ENCODE data around the gene KNDC1.
A peak's percentile ranks its signal among the peaks of the same experiment; 100 is the strongest.

KNDC1 gene

DNA sequence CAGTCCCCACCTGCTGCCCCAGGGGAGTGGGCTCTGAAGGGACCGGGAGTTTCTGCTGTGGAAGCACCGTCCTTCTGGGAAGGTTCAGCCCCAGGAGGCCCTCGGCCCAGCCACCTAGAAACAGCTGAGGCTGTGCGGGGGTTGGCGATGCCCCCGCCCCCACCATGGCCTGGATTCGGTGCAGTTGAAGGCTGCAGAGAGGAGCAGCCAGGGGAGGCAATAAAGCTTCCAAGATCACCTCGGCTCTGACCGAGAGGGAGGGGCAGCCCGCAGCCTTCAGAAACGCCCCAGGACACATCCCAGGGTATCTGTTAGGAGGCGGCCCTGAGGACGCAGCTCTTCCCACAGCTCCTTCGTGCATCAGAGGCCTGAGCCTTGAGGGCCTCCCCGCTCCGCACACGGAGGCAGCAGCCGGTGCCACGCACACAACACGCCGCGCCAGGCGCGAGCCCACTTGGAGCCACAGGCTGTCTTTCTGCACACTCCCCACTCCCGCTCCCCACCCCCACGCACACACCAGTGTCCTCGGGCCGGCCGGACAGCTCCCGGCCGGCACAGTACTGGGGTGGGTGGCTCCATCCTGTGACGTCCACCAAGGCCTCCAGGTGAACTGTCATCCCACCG is 1.6 kb downstream of the KNDC1 start:
- peaks cover 0 to 11% of the 10 kb centered on the region in 2 experiments for H3K4me1 ChIP-seq (ENCODE audit: control insufficient read depth in 1 of 2, insufficient read depth in 2 of 2, low read length in 2 of 2)
- H4K12ac ChIP-seq (ENCODE audit: low read depth, low read length) = no peak overlapping the region
- no peak overlapping the region for H2BK120ac ChIP-seq (ENCODE audit: insufficient read depth, low read length, poor library complexity)
- no peak overlapping the region for H3K9ac ChIP-seq (ENCODE audit: low read length)
- H3K4me3 ChIP-seq (ENCODE audit: low read depth, low read length) = no peak overlapping the region
- no peak overlapping the region for H2BK12ac ChIP-seq (ENCODE audit: low read length)
- no peak overlapping the region for H3K18ac ChIP-seq (ENCODE audit: low read length)
- H4K8ac ChIP-seq (ENCODE audit: low read depth, low read length) = no peak overlapping the region
- no peak overlapping the region for H3K14ac ChIP-seq (ENCODE audit: low read length)
- peak; percentile 12 to 20 for DNase-seq
- no peak overlapping the region for H2AFZ ChIP-seq (ENCODE audit: insufficient read depth, low read length, poor library complexity)
- no peak overlapping the region for H2BK5ac ChIP-seq (ENCODE audit: low read depth, low read length, poor library complexity)
- no peak overlapping the region for H3K23ac ChIP-seq (ENCODE audit: low read length)
- no peaks in the 10 kb centered on the region for H3K79me1 ChIP-seq (ENCODE audit: low read length)
- H3K4me2 ChIP-seq (ENCODE audit: low read length) = no peak overlapping the region
- H3K27ac ChIP-seq (ENCODE audit: low read depth, low read length) = no peak overlapping the region
- H4K91ac ChIP-seq (ENCODE audit: low read depth, low read length) = no peak overlapping the region
- no CpG with 5 or more reads among the region's 33 CpGs for WGBS (ENCODE audit: extremely low coverage, insufficient coverage, insufficient read length)
- H3K27me3 ChIP-seq (ENCODE audit: insufficient read depth, low read length) = peaks cover 2% of the 10 kb centered on the region
- peaks cover 9% of the 10 kb centered on the region for H3K9me3 ChIP-seq (ENCODE audit: insufficient read depth, low read depth, low read length)
- H3K4ac ChIP-seq (ENCODE audit: low read depth, low read length) = no peak overlapping the region
- H3K36me3 ChIP-seq (ENCODE audit: control insufficient read depth in 1 of 2, insufficient read depth in 2 of 2, low read length in 2 of 2) = no peaks in the 10 kb centered on the region
- no peaks in the 10 kb centered on the region for H3K79me2 ChIP-seq (ENCODE audit: control insufficient read depth, insufficient read depth, low read length, poor library complexity)
- no peak overlapping the region for H2AK5ac ChIP-seq (ENCODE audit: low read length)

DNA sequence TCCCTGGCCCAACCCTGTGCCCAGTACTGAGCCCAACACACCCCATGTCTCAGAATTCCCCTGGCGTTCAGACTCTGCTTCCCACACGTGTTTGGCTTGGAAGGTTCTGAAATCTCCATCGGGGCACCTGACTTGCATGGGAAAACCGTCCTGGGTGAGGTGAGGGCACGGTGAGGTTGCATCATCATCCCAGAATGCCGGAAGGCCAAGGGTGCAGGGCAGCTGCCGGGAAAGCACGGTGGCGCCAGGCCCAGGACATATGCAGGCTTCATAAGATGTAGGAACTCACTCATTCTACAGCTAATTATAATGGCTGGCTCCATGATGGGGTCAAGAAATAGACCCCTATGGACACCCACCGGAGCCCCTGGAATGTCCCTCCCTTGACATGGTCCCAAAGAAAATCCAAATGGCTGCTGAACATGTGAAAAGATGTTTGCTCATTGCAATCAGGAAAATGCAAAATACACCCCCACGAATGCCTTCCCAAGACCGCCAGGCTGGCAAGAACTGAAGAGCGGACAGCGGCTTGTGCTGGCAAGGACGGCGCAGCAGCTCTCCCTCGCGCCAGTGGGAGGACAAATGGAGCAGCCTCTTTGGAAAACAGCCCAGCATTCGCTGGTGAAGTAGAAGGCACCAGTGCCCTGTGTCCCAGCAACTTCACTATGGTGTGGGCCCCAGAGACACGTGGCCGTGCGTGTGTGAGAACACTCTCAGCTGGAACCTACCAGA is 2.3 kb downstream of the KNDC1 start:
- Histone ChIP-seq H3K18ac (ENCODE audit: low read length) (no peak overlapping the region), H3K36me3 (ENCODE audit: control insufficient read depth in 1 of 2, insufficient read depth in 2 of 2, low read length in 2 of 2) (no peaks in the 10 kb centered on the region), H2BK120ac (ENCODE audit: insufficient read depth, low read length, poor library complexity) (no peak overlapping the region), H3K79me1 (ENCODE audit: low read length) (no peaks in the 10 kb centered on the region), H3K23ac (ENCODE audit: low read length) (no peak overlapping the region), H3K27ac (ENCODE audit: low read depth, low read length) (no peak overlapping the region), H2BK5ac (ENCODE audit: low read depth, low read length, poor library complexity) (no peak overlapping the region), H3K4ac (ENCODE audit: low read depth, low read length) (no peak overlapping the region), H3K79me2 (ENCODE audit: control insufficient read depth, insufficient read depth, low read length, poor library complexity) (no peaks in the 10 kb centered on the region), H3K14ac (ENCODE audit: low read length) (no peak overlapping the region), H4K91ac (ENCODE audit: low read depth, low read length) (no peak overlapping the region), H4K12ac (ENCODE audit: low read depth, low read length) (no peak overlapping the region), H2AFZ (ENCODE audit: insufficient read depth, low read length, poor library complexity) (no peak overlapping the region), H3K4me3 (ENCODE audit: low read depth, low read length) (no peak overlapping the region), H3K9me3 (ENCODE audit: insufficient read depth, low read depth, low read length) (peaks cover 9% of the 10 kb centered on the region), H2AK5ac (ENCODE audit: low read length) (no peak overlapping the region), H2BK12ac (ENCODE audit: low read length) (no peak overlapping the region), H4K8ac (ENCODE audit: low read depth, low read length) (no peak overlapping the region), H3K27me3 (ENCODE audit: insufficient read depth, low read length) (peaks cover 2% of the 10 kb centered on the region), H3K4me1 (ENCODE audit: control insufficient read depth in 1 of 2, insufficient read depth in 2 of 2, low read length in 2 of 2) (peaks cover 0 to 11% of the 10 kb centered on the region in 2 experiments), H3K9ac (ENCODE audit: low read length) (no peak overlapping the region), H3K4me2 (ENCODE audit: low read length) (no peak overlapping the region)
- DNase-seq = no peak
- WGBS (ENCODE audit: extremely low coverage, insufficient coverage, insufficient read length) = no CpG with 5 or more reads among the region's 22 CpGs

DNA sequence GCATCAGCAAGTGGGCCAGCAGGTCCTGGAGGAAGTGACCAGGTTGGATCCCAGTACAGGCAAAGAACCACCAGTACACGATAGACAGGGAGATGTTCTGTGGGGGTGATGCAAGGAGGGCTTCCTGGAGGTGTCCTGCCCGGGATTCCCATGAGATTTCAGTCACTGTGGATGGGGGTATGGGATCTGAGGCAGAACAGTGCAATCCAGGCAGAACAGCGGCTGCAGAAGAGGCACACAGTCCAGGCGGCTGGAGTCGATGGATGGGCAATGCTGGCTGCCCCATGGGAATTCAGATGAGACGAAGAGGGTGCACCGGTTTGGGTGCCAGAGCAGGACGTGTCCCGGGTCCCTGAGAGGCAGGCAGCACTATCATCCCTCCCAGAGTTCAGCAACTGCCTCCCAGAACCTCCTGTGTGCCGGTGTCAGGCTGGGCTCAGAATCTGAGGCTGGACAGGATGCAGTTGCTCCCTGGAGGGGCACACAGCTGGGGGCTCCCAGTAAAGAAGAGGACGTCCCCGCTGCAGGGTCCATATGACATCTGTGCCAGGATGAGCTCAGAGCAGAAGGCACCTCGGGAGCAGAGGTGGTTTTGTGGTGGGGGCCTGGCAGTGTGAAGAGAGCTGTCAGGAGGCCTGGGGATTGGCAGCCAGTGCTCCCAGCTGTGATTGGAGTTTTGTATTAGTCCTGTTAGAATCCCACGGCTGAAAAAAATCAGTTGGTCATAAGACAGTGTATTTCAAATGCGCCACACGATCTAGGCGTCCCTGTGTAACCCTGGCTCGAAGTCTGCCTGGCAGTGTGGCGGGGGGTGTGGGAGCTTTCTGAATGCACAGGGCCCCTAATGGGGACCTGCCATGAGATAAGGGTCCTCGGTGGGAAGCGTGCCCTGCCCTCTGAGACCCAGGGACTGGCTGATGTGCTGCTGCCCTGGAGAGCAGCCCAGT is 3.2 kb downstream of the KNDC1 start:
- H2BK5ac ChIP-seq (ENCODE audit: low read depth, low read length, poor library complexity) = no peak overlapping the region
- no peaks in the 10 kb centered on the region for H3K79me2 ChIP-seq (ENCODE audit: control insufficient read depth, insufficient read depth, low read length, poor library complexity)
- no peak overlapping the region for H3K4me2 ChIP-seq (ENCODE audit: low read length)
- H3K9me3 ChIP-seq (ENCODE audit: insufficient read depth, low read depth, low read length) = peaks cover 6% of the 10 kb centered on the region
- no peak overlapping the region for H4K12ac ChIP-seq (ENCODE audit: low read depth, low read length)
- H3K18ac ChIP-seq (ENCODE audit: low read length) = no peak overlapping the region
- peaks cover 0 to 11% of the 10 kb centered on the region in 2 experiments for H3K4me1 ChIP-seq (ENCODE audit: control insufficient read depth in 1 of 2, insufficient read depth in 2 of 2, low read length in 2 of 2)
- H4K8ac ChIP-seq (ENCODE audit: low read depth, low read length) = no peak overlapping the region
- H3K9ac ChIP-seq (ENCODE audit: low read length) = no peak overlapping the region
- H3K4ac ChIP-seq (ENCODE audit: low read depth, low read length) = no peak overlapping the region
- H2AK5ac ChIP-seq (ENCODE audit: low read length) = no peak overlapping the region
- no peak overlapping the region for H3K23ac ChIP-seq (ENCODE audit: low read length)
- H3K27me3 ChIP-seq (ENCODE audit: insufficient read depth, low read length) = peaks cover 2% of the 10 kb centered on the region
- no peak overlapping the region for H4K91ac ChIP-seq (ENCODE audit: low read depth, low read length)
- H3K27ac ChIP-seq (ENCODE audit: low read depth, low read length) = no peak overlapping the region
- no peak overlapping the region for H2AFZ ChIP-seq (ENCODE audit: insufficient read depth, low read length, poor library complexity)
- no peak overlapping the region for H3K4me3 ChIP-seq (ENCODE audit: low read depth, low read length)
- no peak overlapping the region for H3K14ac ChIP-seq (ENCODE audit: low read length)
- no peak overlapping the region for H2BK12ac ChIP-seq (ENCODE audit: low read length)
- WGBS (ENCODE audit: extremely low coverage, insufficient coverage, insufficient read length) = no CpG with 5 or more reads among the region's 21 CpGs
- no peak for DNase-seq
- no peaks in the 10 kb centered on the region for H3K79me1 ChIP-seq (ENCODE audit: low read length)
- no peaks in the 10 kb centered on the region for H3K36me3 ChIP-seq (ENCODE audit: control insufficient read depth in 1 of 2, insufficient read depth in 2 of 2, low read length in 2 of 2)
- H2BK120ac ChIP-seq (ENCODE audit: insufficient read depth, low read length, poor library complexity) = no peak overlapping the region

DNA sequence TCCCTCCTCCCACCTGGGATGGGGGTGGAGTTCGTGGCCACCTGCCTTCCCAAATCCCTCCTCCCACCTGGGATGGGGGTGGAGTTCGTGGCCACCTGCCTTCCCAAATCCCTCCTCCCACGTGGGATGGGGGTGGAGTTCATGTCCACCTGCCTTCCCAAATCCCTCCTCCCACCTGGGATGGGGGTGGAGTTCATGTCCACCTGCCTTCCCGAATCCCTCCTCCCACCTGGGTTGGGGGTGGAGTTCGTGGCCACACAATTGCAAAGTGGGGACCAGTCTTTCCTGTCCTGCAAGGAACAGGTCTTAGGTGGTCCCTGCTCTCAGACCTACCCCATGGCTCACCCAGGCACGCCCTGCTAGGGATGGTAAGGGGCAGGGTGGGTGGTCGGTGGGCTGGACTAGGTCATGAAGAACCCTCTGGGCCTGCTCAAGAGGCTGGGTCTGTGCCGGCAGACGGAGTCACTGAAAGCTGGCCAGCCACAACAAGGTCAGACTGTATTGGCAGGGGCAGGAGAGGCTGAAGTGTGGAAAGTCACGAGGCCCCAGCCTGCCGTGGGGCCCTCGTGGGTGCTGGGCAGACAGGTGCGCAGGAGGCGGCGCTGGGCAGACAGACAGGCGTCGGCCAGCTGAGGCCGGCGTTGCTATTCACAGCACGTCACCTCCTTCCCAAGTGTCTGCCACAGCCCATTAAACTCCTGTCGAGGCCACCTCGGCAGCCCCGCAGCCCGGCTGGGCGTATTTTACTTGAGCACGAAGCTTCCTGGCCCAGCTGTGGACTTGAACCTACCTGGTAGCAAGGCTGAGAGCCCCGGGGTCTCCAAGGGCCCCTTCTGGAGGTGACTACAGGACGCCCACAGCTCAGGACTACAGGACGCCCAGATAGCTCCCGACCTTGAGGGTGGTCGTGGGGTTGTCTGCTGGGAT is 4.1 kb downstream of the KNDC1 start:
- DNase-seq = no peak
- Histone ChIP-seq H3K9me3 (ENCODE audit: insufficient read depth, low read depth, low read length) (peaks cover 4% of the 10 kb centered on the region), H2BK12ac (ENCODE audit: low read length) (no peak overlapping the region), H3K79me1 (ENCODE audit: low read length) (no peaks in the 10 kb centered on the region), H3K4me2 (ENCODE audit: low read length) (no peak overlapping the region), H2AK5ac (ENCODE audit: low read length) (no peak overlapping the region), H3K36me3 (ENCODE audit: control insufficient read depth in 1 of 2, insufficient read depth in 2 of 2, low read length in 2 of 2) (no peaks in the 10 kb centered on the region), H3K23ac (ENCODE audit: low read length) (no peak overlapping the region), H4K91ac (ENCODE audit: low read depth, low read length) (no peak overlapping the region), H4K12ac (ENCODE audit: low read depth, low read length) (no peak overlapping the region), H2BK120ac (ENCODE audit: insufficient read depth, low read length, poor library complexity) (no peak overlapping the region), H4K8ac (ENCODE audit: low read depth, low read length) (no peak overlapping the region), H2BK5ac (ENCODE audit: low read depth, low read length, poor library complexity) (no peak overlapping the region), H3K4ac (ENCODE audit: low read depth, low read length) (no peak overlapping the region), H3K18ac (ENCODE audit: low read length) (no peak overlapping the region), H3K4me3 (ENCODE audit: low read depth, low read length) (no peak overlapping the region), H3K27me3 (ENCODE audit: insufficient read depth, low read length) (peaks cover 2% of the 10 kb centered on the region), H3K27ac (ENCODE audit: low read depth, low read length) (no peak overlapping the region), H3K14ac (ENCODE audit: low read length) (no peak overlapping the region), H3K79me2 (ENCODE audit: control insufficient read depth, insufficient read depth, low read length, poor library complexity) (no peaks in the 10 kb centered on the region), H3K9ac (ENCODE audit: low read length) (no peak overlapping the region), H2AFZ (ENCODE audit: insufficient read depth, low read length, poor library complexity) (no peak overlapping the region), H3K4me1 (ENCODE audit: control insufficient read depth in 1 of 2, insufficient read depth in 2 of 2, low read length in 2 of 2) (peaks cover 0 to 11% of the 10 kb centered on the region in 2 experiments)
- WGBS (ENCODE audit: extremely low coverage, insufficient coverage, insufficient read length) = no CpG with 5 or more reads among the region's 31 CpGs

All from trophoblast cell (in vitro differentiated cells and primary cell).